Activated CD4-positive, alpha-beta T cell treated with anti-CD3 and anti-CD28 coated beads, Interleukin-2, amount 10 ng/mL, durations not matched to agents 24 days and 14 days (primary cell): ENCODE data around the gene CD81. TPM values are rescaled to one million over a fixed set of nuclear protein-coding genes. Genes with fewer than 3 reads are reported as not detected.

Experiments
- total RNA-seq: library from RNA; stranded (reverse); gene quantifications from 2 replicates; pipeline ENCODE4 v1.2.3, GENCODE V29; 2022

CD81 gene
- total RNA-seq, 1 donor from 2014 or later: 225 TPM

Other genes with a start within 250 kb of the CD81 start
- 0.45 and 1.1 TPM in 2 replicates for gene IGF2, start 237.9 kb upstream of the CD81 start, total RNA-seq
- gene INS, start 216.1 kb upstream of the CD81 start, total RNA-seq: not detected in 2 replicates
- gene TH, start 205.5 kb upstream of the CD81 start, total RNA-seq: not detected in 2 replicates
- gene ASCL2, start 106.7 kb upstream of the CD81 start, total RNA-seq: 0.62 and 0.96 TPM in 2 replicates
- gene C11orf21, start 75.4 kb upstream of the CD81 start, total RNA-seq: 2.4 and 2.6 TPM in 2 replicates
- 2.4 and 2.6 TPM in 2 replicates for gene TSPAN32, start 75.3 kb upstream of the CD81 start, total RNA-seq
- gene TSSC4, start 23.4 kb downstream of the CD81 start, total RNA-seq: 61.8 and 62.9 TPM in 2 replicates
- gene TRPM5, start 67.2 kb downstream of the CD81 start, total RNA-seq: not detected in 2 replicates
- 6.4 TPM in 2 replicates for gene KCNQ1, start 67.7 kb downstream of the CD81 start, total RNA-seq